SHP77 (cell line): ENCODE data around the gene PKD1.
"Not testable (repeated sequence)": the region's sequence is repeated elsewhere in the genome, so short reads cannot be mapped to it uniquely, and the experiment has no call there.

Experiments
- DNase-seq, 2 experiments: peaks; one replicate each; lab custom pipeline; 2025; lab: John Stamatoyannopoulos, UW

Gene PKD1

GRCh38 chr16:2124377-2124693 lies 11.4 kb downstream of the PKD1 start:
- not testable (repeated sequence) for DNase-seq

DNA sequence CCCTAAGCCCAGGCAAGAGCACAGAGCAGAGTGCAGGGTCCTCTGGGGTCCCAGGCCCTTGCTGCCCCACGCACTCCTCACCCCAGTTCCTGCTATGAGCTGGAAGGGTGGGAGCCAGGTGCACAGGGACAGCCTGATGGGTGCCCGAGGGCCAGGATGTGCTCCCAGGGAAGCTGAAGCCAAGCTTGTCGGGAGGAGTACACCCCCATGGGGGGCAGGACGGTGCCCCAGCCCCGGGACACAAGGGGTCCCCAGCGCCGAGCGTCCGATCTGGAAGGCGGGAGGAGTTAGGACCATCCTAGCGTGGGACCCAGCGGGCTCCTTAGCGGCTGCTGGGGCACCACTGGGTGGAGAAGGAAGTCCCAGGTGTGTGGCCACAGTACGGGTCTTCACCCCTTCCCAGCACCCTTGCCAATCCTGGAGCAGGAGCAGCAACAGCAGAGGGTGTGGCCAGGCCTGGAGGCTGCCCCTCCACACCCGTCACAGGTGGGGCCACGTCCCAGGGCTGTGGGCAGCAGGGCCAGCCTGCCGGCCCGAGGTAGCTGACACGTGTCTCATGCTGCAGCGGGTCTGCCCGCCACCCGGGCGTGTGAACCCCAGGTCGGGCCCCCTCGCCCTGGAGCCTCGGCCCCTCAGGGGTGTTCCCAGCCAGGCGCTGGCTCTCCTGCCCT lies 11.9 kb downstream of the PKD1 start:
- DNase-seq, result not testable (repeated sequence)

DNA sequence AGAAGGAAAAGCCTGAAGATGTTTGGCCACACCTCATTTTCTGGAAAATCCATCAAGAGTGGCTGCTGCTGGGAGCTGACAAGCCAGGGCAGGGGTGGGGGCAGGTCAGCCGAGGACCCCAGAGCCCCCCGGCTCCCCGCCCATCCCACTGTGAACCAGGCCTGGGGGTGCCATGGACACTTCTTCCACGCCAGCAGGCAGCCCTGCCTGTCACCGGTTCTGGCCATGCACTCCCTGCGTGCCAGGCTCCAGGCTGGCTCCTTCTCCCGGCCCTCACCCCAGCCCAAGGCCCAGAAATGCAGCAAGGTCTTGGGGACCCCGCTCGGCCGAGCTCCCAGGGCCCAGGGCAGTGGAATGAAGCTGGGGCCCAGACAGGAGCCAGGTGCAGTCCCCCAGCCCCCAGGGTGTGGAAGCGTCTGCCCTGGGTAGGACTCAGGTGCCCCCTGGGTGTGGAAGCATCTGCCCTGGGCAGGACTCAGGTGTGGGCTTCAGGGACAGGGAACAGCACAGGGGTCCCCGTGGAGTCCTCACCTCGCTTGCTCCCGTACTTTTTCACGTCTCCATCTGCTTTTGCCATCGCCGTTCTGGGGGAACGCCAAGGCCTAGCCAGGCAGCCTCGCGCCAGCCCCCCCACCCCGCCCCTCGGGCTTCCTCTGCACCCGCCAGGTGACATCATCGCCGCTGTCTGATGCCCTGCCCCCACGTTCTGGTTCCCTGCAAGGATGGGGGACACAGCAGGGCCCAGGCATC lies 12.6 kb downstream of the PKD1 start:
- DNase-seq, result not testable (repeated sequence)

DNA sequence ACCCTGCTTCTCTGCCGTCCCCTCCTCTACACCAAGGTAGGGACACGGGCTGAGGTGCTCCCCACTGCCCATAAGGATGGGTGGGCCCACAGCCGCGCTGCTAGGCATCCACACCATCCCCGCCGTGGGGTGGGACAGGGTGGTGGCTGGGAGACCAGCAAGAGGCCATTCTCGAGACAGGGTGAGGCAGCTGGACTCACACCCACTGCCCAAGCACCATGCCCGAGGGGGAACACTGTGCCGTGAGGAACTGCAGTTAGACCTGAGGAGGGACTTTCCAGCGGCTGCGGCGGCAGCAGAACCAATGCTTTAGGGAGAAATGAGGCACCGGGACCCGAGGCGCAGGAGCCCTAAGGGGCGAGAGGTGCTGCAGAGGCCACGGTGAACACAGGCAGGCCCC lies 13.3 kb downstream of the PKD1 start:
- no peak for DNase-seq

GRCh38 chr16:2121853-2122252 lies 13.8 kb downstream of the PKD1 start:
- DNase-seq, result no peak

GRCh38 chr16:2121325-2121724 lies 14.4 kb downstream of the PKD1 start:
- peak in 1 of 2 experiments; percentile 21 for DNase-seq

- not testable (repeated sequence) for DNase-seq
These were observed 17.6 kb downstream of the PKD1 start for GRCh38 chr16:2117960-2118722.

GRCh38 chr16:2117341-2117740 lies 18.4 kb downstream of the PKD1 start:
- not testable (repeated sequence) for DNase-seq

GRCh38 chr16:2116428-2116827 lies 19.3 kb downstream of the PKD1 start:
- not testable (repeated sequence) for DNase-seq

DNA sequence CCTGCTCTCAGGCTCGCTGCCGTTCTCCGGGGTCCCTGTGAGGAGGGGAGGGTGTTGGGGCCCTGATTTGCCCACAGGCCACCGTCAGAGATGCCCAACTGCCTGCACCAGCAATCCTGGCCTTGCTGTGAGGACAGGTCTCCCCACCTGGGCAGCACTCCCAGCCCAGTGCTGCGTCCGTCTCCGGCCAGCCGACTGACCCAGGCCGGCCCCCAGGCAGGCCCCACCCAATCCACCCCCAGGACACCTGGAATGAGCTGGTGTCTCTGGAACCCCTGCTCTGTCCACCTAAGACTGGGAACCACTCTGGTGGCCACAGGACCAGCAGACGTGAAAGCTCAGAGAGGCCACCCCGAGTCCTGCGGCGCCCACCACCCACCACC lies 20.1 kb downstream of the PKD1 start:
- no peak for DNase-seq

- not testable (repeated sequence) for DNase-seq
These were observed 20.7 kb downstream of the PKD1 start for GRCh38 chr16:2114885-2115590.

- not testable (repeated sequence) for DNase-seq
These were observed 21.5 kb downstream of the PKD1 start for GRCh38 chr16:2114225-2114624.

GRCh38 chr16:2112539-2113106 lies 23.1 kb downstream of the PKD1 start:
- not testable (repeated sequence) for DNase-seq

- not testable (repeated sequence) for DNase-seq
These were observed 24.0 kb downstream of the PKD1 start for GRCh38 chr16:2111412-2112335.

GRCh38 chr16:2111009-2111353 lies 24.7 kb downstream of the PKD1 start:
- DNase-seq, result not testable (repeated sequence)

DNA sequence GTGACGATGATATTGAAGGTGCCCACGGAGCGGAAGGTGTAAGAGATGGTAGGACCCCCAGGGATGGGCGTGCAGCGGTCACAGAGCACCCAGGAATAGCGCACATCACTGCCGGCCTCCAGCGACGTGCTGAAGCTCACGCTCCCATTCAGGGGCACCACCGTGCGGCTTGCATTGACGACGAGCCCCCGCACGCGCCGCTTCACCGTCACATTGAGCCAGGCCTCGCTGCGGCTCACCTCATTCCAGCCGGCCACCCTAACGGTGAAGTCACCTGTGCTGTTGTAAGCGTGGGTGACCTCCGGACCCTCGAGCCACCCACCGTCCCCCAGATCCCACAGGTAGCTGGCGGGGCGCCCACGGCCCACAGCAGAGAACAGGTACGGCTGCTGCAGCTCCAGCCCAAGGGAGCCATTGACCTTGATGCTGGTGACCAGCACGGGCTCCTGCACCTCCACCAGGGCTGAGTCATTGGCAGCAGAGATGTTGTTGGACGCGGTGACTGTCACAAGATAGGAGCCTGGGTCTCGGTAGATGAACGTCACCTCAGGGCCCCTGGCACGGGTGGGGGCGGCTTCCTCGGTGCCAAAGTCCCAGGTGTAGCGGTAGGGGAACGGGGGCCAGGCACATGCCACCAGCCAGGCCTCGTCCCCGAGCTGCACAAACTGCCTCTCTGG lies 25.2 kb downstream of the PKD1 start:
- DNase-seq, result not testable (repeated sequence)

DNA sequence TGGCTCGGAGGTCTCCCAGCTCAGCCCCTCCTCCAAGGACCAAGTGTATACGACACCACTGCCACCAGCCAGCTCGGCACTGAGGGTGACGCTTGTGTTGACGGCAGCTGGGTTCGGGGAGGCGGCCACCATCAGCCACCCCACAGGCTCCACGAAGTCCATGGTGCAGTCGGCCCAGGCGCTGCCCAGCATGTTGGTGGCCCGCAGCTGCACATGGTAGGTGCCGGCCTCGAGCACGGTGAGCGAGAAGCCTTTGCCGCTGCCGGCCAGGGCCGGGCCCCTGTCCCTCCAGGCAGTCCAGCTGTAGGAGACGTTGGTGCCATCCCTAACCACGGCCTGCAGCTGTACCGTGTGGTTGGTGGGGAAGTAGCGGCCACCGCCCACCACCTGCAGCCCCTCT lies 25.8 kb downstream of the PKD1 start:
- DNase-seq, result not testable (repeated sequence)

- not testable (repeated sequence) for DNase-seq
These were observed 26.5 kb downstream of the PKD1 start for GRCh38 chr16:2109271-2109580.

DNA sequence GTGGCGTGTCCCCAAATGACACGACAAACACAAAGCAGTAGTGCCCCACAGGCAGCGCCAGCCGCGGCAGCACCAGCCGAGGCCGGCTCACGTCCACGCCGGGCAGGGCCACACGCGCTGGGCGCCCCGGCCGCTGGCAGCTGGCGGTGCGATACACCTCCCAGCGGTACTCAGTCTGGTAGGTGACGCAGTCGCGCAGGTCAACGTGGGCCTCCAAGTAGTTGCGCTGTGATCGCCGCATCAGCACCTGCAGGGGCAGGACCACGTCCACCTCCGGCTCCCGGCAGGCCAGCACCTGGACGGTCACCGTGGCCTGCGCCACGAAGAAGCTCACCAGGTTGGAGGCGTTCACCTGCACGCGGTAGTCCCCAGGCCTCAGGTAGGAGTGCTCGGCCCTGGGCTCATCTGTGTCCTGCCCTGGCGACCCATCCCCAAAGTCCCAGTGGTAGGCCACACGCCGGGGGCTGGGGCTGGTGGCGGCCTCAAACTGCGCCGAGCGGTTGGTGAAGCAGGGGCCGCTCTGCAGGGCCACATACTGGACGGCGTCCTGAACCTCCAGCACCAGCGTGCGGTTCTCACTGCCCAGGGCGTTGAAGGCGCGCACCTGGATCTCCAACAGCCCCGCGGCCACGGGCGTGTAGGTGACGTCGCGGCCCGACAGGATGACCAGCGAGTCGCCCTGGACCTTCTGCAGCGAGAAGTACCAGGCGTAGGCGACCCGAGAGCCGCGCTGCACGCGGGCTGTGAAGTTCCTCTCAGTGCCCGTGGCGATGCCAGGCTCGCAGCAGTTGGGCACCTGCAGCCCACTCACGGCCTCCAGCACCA lies 27.0 kb downstream of the PKD1 start:
- not testable (repeated sequence) for DNase-seq

DNA sequence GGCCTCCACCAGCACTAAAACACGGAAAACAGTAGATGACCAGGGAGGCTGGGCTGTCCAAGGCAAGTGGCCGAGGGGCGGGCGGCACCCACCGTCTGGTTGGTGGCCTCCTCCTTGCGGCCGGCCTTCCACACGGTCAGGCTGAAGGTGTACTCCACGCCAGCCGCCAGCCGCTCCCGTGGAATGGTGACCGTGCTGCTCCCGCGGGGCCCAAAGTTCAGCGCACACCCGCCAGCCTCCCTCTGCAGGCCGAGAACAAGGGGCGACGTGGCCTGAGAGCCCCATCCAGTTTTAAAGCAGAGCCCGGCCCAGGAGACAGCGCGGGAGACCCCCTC lies 27.9 kb downstream of the PKD1 start:
- DNase-seq, result not testable (repeated sequence)
